Right renal pelvis (tissue), 4 donors: ENCODE results near the gene CRIP2. TPM values are rescaled to one million over a fixed set of nuclear protein-coding genes. Genes with fewer than 3 reads are reported as not detected.

ENCODE experiments used
- DNase-seq, 4 donors: peaks; one replicate each; pipeline ENCODE4 v3.0.0-alpha.2; 2013; ENCODE audit warnings: low read depth in 4 of 4, low spot score in 3 of 4, missing footprints in 1 of 4
- polyA plus RNA-seq, 4 donors: library from polyadenylated mRNA; unstranded; fragments of 120-200 nt; gene quantifications; one replicate each; pipeline ENCODE4 v1.2.1, GENCODE V29; 2013; ENCODE audit not compliant: insufficient read length in 4 of 4

CRIP2 gene
- polyA plus RNA-seq, 4 donors = 121 to 196 (median 128) TPM

DNA sequence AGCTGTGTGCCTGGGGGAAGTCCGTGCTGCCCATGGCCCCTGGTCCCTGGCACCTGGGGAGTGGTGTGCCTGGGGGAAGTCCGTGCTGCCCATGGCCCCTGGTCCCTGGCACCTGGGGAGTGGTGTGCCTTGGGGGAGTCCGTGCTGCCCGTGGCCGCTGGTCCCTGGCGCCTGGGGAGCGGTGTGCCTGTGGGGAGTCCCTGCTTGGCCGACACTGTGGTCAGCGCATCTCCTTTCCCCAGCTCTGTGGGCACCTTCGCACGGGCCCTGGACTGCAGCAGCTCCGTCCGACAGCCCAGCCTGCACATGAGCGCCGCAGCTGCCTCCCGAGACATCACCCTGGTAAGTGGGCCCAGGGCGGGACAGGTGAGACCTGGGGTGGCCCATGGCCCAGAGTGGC lies 14.5 kb upstream of the CRIP2 start:
- DNase-seq = no peak

DNA sequence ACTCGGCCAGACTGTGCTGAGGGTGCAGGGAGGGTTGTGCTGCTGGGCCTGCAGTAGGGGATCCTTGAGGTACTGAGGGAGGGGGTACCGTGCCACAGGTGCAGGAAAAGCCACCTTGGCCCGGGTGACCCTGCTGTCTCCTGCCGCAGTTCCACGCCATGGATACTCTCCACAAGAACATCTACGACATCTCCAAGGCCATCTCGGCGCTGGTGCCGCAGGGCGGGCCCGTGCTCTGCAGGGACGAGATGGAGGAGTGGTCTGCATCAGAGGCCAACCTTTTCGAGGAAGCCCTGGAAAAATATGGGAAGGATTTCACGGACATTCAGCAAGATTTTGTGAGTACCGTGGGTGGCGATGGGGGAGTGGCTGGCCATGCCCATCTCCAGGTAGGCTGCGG lies 14.0 kb upstream of the CRIP2 start:
- no peak for DNase-seq

DNA sequence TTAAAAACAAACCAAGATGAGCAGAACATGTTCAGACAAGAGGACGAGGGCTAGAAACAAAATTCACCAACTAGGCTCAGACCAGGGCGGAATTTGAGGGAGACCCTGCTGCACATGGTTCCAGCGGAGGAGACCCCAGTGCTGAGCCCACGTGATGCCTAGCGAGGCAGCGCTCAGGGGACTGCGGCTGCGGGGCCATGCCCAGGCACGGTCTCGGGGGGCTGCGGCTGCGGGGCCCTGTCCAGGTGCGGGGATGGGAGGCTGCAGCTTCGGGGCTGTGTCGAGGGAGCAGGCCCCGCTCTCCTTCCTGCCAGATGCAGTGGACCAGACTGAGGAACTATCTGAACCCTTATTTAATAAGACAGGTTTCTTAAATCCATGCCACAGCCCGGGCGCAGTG lies 12.7 kb upstream of the CRIP2 start:
- no peak for DNase-seq

DNA sequence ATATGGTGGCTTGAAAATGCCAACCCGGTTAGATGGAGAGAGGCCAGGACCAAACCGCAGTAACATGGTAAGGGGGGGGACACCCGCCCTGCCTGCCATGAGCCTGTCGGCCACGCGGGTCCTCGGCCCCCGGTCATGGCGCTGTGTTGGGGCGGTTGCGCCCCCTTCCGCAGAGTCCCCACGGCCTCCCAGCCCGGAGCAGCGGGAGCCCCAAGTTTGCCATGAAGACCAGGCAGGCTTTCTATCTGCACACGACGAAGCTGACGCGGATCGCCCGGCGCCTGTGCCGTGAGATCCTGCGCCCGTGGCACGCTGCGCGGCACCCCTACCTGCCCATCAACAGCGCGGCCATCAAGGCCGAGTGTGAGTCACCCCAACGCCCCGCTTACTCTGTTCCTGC lies 10.1 kb upstream of the CRIP2 start:
- DNase-seq = no peak

- no peak for DNase-seq
Measured at GRCh38 chr14:105465209-105466031, 9.2 kb upstream of the CRIP2 start.

- DNase-seq = no peak
Measured at GRCh38 chr14:105466531-105467248, 7.9 kb upstream of the CRIP2 start.

- DNase-seq = no peak
Measured at GRCh38 chr14:105467249-105467941, 7.2 kb upstream of the CRIP2 start.

GRCh38 chr14:105467942-105468471 lies 6.6 kb upstream of the CRIP2 start:
- no peak for DNase-seq

DNA sequence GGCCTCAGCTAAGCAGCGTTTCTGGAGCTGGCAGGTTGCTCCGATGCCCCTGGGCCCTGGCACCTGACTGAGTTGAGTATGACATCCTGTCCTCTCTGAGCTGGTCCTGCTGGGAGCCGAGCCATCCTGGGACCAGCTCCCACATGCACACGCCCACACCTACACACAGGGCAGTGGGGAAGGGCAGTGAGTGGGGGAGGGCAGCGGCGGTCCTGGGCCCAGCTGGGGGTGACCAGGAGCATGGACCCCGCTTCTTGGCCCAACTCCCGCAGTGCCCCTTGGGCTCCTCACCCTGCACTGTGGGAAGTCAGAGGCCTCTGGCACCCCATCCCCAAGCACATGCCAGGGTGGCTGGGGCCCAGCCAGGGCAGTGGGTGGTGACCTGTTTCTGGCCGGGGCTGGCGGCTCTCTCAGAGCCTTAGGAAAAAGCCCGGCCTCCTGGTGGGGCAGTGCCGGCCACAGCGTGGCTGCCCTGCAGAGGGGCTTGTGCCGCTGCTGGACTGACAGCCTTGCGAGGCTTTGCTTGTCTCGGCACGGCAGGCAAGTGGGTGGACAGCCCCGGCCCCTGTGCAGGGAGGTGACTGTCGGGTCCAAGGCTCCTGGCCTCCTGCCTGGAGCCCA lies 5.9 kb upstream of the CRIP2 start:
- no peak for DNase-seq

GRCh38 chr14:105469456-105470349 lies 4.9 kb upstream of the CRIP2 start:
- DNase-seq = no peak

DNA sequence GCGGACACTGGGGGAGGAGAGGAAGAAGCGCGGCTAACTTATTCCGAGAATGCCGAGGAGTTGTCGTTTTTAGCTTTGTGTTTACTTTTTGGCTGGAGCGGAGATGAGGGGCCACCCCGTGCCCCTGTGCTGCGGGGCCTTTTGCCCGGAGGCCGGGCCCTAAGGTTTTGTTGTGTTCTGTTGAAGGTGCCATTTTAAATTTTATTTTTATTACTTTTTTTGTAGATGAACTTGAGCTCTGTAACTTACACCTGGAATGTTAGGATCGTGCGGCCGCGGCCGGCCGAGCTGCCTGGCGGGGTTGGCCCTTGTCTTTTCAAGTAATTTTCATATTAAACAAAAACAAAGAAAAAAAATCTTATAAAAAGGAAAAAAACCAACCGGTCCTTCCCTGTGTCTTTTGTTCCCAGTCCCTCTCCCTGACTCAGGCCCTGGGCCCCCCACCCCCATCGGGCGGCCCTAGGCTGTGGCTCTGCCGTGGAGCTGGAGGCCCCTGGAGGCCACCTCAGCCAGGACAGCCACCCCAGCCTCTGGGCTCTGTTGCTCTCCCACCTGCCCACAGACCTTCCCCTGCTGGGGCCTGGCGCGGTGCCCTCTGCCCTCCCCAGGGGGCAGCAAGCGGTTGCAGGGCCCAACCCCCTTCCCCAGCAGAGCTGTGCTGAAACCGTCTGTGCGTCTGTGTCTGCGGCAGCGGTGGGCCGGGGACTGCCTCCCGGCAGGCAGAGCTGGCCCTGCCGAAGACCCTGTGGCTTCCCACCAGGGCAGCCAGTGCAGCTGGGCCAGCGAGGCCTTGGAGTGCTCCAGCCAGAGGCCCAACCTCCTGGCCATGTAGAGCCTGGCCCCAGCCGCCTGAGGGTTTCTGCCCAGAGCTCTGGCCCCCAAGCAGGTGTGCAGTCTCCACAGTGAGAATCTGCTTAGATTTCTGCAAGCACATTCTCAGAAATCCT lies 4.0 kb upstream of the CRIP2 start:
- DNase-seq = no peak

DNA sequence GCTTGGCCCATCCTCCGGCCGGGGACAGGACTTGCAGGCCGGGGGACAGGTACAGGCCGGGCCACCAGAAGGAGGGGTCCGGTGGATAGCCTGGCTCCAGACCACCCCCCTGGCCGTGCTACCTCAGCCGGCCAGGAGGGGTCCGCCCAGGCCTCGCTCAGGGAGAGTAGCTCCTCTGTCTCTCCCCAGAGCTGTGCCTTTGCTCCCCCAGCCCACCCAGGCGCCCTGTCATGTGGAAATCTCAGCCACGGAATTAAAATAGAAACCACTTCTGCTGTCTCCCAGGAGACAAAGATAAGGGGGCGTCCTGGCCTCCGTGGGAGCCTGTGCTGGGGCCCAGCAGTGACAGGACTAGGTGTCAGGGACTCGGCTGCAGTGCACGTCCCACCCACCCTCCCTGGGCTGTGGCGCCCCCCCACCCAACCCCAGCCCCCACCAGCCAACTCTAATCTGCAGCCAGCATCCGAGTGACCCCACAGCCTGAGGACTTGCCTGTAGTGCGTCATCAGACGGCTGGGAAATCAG lies 3.3 kb upstream of the CRIP2 start:
- DNase-seq = no peak

GRCh38 chr14:105471823-105472485 lies 2.7 kb upstream of the CRIP2 start:
- no peak for DNase-seq

- no peak for DNase-seq
Measured at GRCh38 chr14:105472486-105472991, 2.1 kb upstream of the CRIP2 start.

DNA sequence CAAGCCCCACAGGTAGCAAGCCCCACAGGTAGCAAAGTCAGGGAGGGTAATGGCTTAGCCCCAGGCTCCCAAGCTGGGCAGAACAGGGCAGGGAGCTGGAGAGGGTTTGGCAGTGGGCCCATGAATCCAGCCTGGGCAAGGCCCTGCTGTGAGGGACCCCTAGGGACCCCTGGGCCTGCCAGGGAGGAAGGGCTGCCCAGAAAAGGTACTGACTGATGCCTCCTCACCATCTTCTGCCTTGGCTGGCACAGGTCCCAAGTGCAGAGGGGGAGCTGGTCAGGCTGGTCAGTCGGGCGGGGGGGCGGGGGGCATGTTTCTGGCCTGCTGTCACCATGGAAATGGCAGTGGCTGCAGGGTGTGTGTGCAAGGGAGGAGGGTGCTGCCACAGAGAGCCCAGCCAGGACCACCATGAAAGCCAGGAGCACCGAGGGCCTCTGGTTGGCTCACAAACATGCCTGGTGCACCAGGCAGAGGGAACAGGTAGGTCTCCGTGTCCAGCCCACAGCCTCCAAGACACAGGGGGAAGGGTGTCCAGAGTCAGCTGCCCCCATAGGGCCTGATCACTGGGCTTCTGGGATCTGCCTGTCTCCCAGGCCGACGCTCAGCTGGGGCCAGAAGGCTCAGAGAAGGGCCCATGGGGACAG lies 1.5 kb upstream of the CRIP2 start:
- DNase-seq = no peak

GRCh38 chr14:105473677-105474482 lies 741 bp upstream of the CRIP2 start:
- peak in 3 of 4 donors; percentile 90 to 93 (median 91) for DNase-seq
